GM10248 (cell line): ENCODE measurements around the gene ILKAP.

ENCODE experiments used
- CTCF ChIA-PET: fragments of 300-600 bp; sonication (Branson Sonifier 250); formaldehyde crosslinking; extraction: SDS; loops from one replicate; lab custom pipeline; 2021; ENCODE audit warnings: antibody characterized with exemption; lab: Yijun Ruan, JAX
- POLR2A ChIA-PET: fragments of 350-650 bp; sonication (Branson Sonifier 250); formaldehyde crosslinking; extraction: SDS; loops from one replicate; lab custom pipeline; 2020; ENCODE audit warnings: antibody characterized with exemption; lab: Yijun Ruan, JAX
- DNase-seq: peaks from one replicate; pipeline ENCODE4 v3.0.0; 2012; ENCODE audit errors: extremely low spot score
- CTCF ChIP-seq: IDR thresholded peaks from 2 replicates; pipeline ENCODE4 v1.5.1; 2012; ENCODE audit warnings: mild to moderate bottlenecking, low read depth; ENCODE audit errors: extremely low read depth, missing control alignments, control extremely low read depth

Gene ILKAP

GRCh38 chr2:238187618-238188548, 15.6 kb downstream of the ILKAP start:
- ChIA-PET POLR2A (no interaction called here), CTCF (interaction anchor here (1.1 kb wide), 2 partner anchors 10 to 49 kb away, joined by 3 to 5 read pairs; no protein-coding TSS in a partner anchor)
- DNase-seq, result no peak
- TF ChIP-seq CTCF, result no peak

GRCh38 chr2:238183821-238184220, 19.7 kb downstream of the ILKAP start:
- DNase-seq, result no peak
- CTCF ChIA-PET, result no interaction called here
- TF ChIP-seq CTCF, result no peak
- POLR2A ChIA-PET, result no interaction called here

GRCh38 chr2:238182362-238182761, 21.1 kb downstream of the ILKAP start:
- CTCF ChIA-PET, result no interaction called here

GRCh38 chr2:238180554-238180953, 22.9 kb downstream of the ILKAP start:
- ChIA-PET POLR2A (no interaction called here), CTCF (no interaction called here)
- no peak for TF ChIP-seq CTCF
- DNase-seq, result no peak

More at GRCh38 chr2:238182362-238182761, 21.1 kb downstream of the ILKAP start:
- TF ChIP-seq CTCF, result no peak
- POLR2A ChIA-PET, result no interaction called here
- DNase-seq, result no peak

- no peak for TF ChIP-seq CTCF
- DNase-seq, result no peak
- CTCF ChIA-PET, result interaction anchor here (1.4 kb wide), 1 partner anchor 87 kb away, joined by 3 read pairs; no protein-coding TSS in a partner anchor
- POLR2A ChIA-PET, result no interaction called here
These were observed 26.9 kb downstream of the ILKAP start for GRCh38 chr2:238176613-238177012.

GRCh38 chr2:238174701-238175100, 28.8 kb downstream of the ILKAP start:
- ChIA-PET CTCF (no interaction called here), POLR2A (no interaction called here)
- TF ChIP-seq CTCF, result no peak
- DNase-seq, result no peak
